Measurements from ENCODE around the gene SLC43A1. TPM values are rescaled to one million over a fixed set of nuclear protein-coding genes. Genes with fewer than 3 reads are reported as not detected.

The SLC43A1 gene
- total RNA-seq, 1 donor from 2014 or later = 10.4 TPM

GRCh38 chr11:57504511-57504910 lies 11.0 kb downstream of the SLC43A1 start:
- no peak for TF ChIP-seq CTCF (IDR thresholded peaks at IDR 0.05; ENCODE audit: unreplicated experiment)
- DNase-seq (ENCODE audit: low spot score) = no peak

DNA sequence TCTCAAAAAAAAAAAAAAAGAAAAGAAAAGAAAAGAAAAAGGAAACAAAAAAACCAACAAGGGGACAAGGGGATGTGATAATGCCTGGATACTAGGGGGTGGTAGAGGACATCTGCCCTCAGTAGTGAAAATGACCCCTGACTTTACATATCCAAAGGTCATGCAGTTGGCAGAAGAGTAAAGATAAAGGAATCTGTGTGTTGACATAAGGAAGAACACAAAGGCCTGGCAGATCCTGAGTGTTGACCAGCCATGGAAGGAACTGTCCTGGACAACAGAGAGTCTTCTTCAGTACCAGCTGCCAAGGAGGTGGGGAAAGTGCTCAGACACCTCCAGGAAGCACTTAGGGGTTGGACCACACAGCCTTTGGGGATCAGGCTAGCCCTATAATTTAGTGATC lies 12.6 kb downstream of the SLC43A1 start:
- peaks cover 9% of the 10 kb centered on the region for H3K4me1 Mint-ChIP-seq (ENCODE audit: unreplicated experiment)
- TF ChIP-seq CTCF (IDR thresholded peaks at IDR 0.05; ENCODE audit: unreplicated experiment) = no peak
- no peak overlapping the region for H3K27ac Mint-ChIP-seq (ENCODE audit: unreplicated experiment)
- H3K4me3 Mint-ChIP-seq (ENCODE audit: unreplicated experiment) = no peak overlapping the region
- H3K27me3 Mint-ChIP-seq (ENCODE audit: unreplicated experiment) = peaks cover 8% of the 10 kb centered on the region
- no peak for DNase-seq (ENCODE audit: low spot score)
- peaks cover 11% of the 10 kb centered on the region for H3K36me3 Mint-ChIP-seq (ENCODE audit: low read depth, unreplicated experiment)
- no peaks in the 10 kb centered on the region for H3K9me3 Mint-ChIP-seq (ENCODE audit: unreplicated experiment)

More at GRCh38 chr11:57504511-57504910, 11.0 kb downstream of the SLC43A1 start:
- Mint-ChIP-seq H3K36me3 (ENCODE audit: low read depth, unreplicated experiment) (peaks cover 11% of the 10 kb centered on the region), H3K4me1 (ENCODE audit: unreplicated experiment) (peaks cover 9% of the 10 kb centered on the region), H3K4me3 (ENCODE audit: unreplicated experiment) (no peak overlapping the region), H3K27me3 (ENCODE audit: unreplicated experiment) (peaks cover 8% of the 10 kb centered on the region), H3K9me3 (ENCODE audit: unreplicated experiment) (no peaks in the 10 kb centered on the region), H3K27ac (ENCODE audit: unreplicated experiment) (peak overlapping the region; percentile 36)

GRCh38 chr11:57502376-57502775 lies 13.1 kb downstream of the SLC43A1 start:
- peaks cover 8% of the 10 kb centered on the region for H3K27me3 Mint-ChIP-seq (ENCODE audit: unreplicated experiment)
- no peak overlapping the region for H3K27ac Mint-ChIP-seq (ENCODE audit: unreplicated experiment)
- H3K9me3 Mint-ChIP-seq (ENCODE audit: unreplicated experiment) = no peaks in the 10 kb centered on the region
- H3K4me3 Mint-ChIP-seq (ENCODE audit: unreplicated experiment) = no peak overlapping the region
- H3K36me3 Mint-ChIP-seq (ENCODE audit: low read depth, unreplicated experiment) = peaks cover 11% of the 10 kb centered on the region
- peaks cover 9% of the 10 kb centered on the region for H3K4me1 Mint-ChIP-seq (ENCODE audit: unreplicated experiment)
- TF ChIP-seq CTCF (IDR thresholded peaks at IDR 0.05; ENCODE audit: unreplicated experiment) = no peak
- DNase-seq (ENCODE audit: low spot score) = no peak

DNA sequence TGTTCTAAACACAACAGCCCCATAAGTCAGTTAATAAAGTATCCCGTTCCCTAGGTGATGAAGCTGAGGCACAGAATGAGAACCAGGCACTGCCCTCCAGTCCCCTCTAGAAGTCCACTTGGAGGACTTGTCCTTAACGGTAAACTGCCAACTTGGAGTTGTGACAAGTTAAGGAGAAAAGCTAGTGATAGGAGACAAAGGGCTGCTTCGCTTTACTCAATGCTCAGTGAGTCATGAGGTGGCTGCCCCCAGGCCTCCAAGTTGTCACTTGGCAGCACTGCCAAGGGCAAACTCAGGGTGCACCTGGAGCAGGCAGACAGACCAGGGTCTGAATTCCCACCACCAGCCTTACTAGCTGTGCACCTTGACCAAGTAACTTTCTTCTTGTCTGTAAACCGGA lies 13.5 kb downstream of the SLC43A1 start:
- TF ChIP-seq CTCF (IDR thresholded peaks at IDR 0.05; ENCODE audit: unreplicated experiment) = no peak
- H3K9me3 Mint-ChIP-seq (ENCODE audit: unreplicated experiment) = no peaks in the 10 kb centered on the region
- H3K4me1 Mint-ChIP-seq (ENCODE audit: unreplicated experiment) = peaks cover 9% of the 10 kb centered on the region
- peaks cover 8% of the 10 kb centered on the region for H3K27me3 Mint-ChIP-seq (ENCODE audit: unreplicated experiment)
- peaks cover 11% of the 10 kb centered on the region for H3K36me3 Mint-ChIP-seq (ENCODE audit: low read depth, unreplicated experiment)
- DNase-seq (ENCODE audit: low spot score) = no peak
- no peak overlapping the region for H3K27ac Mint-ChIP-seq (ENCODE audit: unreplicated experiment)
- H3K4me3 Mint-ChIP-seq (ENCODE audit: unreplicated experiment) = no peak overlapping the region

DNA sequence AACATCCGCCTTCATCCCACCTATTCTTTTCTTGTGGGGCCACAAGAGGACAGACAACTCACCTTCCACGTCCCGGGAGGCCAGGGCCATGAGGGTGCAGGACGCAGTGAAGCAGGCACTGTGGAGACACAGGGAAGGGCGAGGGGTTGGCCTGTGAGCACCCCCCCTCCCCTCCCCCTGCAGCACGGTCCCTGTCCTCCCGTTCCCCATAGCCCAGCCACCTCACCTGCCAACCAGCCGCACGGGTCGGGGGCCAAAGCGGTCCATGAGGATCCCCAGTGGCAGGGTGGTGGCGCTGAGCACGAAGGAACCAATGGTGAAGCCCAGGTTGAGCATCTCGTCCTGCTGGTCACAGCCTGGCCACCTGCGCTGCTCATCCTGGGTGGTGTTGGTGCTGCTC lies 14.6 kb downstream of the SLC43A1 start:
- Mint-ChIP-seq H3K36me3 (ENCODE audit: low read depth, unreplicated experiment) (peaks cover 11% of the 10 kb centered on the region), H3K9me3 (ENCODE audit: unreplicated experiment) (no peaks in the 10 kb centered on the region), H3K27ac (ENCODE audit: unreplicated experiment) (no peak overlapping the region), H3K27me3 (ENCODE audit: unreplicated experiment) (peaks cover 8% of the 10 kb centered on the region), H3K4me1 (ENCODE audit: unreplicated experiment) (peaks cover 9% of the 10 kb centered on the region), H3K4me3 (ENCODE audit: unreplicated experiment) (no peak overlapping the region)
- TF ChIP-seq CTCF (IDR thresholded peaks at IDR 0.05; ENCODE audit: unreplicated experiment) = no peak
- DNase-seq (ENCODE audit: low spot score) = no peak
